HG03196 (cell line): ENCODE measurements around the gene SNRK.

ENCODE experiments used
- ATAC-seq: cut with Tn5 transposase; IDR thresholded peaks from one replicate; pipeline ENCODE4 v1.9.1; 2021; ENCODE audit not compliant: unreplicated experiment

SNRK gene

GRCh38 chr3:43268636-43269035 is 17.7 kb upstream of the SNRK start:
- no peak for ATAC-seq

DNA sequence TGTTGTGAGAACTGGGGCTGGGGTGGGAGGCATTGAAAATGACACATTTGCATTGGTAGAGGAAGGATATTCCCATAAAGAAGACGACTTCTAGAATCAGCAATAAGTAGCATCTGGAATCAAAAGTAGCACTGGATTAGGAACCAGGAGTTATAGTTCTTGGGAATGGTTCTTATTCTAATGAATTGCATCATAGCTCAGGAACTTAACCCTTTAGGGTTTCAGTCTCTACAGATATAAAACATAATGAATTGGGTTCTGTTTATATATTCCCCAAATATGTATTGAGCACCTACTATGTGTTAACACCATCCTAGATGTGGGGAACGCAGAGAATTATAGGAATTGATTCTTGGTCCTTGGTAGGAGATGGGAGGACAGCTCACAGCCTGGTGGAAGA is 16.3 kb upstream of the SNRK start:
- no peak for ATAC-seq

DNA sequence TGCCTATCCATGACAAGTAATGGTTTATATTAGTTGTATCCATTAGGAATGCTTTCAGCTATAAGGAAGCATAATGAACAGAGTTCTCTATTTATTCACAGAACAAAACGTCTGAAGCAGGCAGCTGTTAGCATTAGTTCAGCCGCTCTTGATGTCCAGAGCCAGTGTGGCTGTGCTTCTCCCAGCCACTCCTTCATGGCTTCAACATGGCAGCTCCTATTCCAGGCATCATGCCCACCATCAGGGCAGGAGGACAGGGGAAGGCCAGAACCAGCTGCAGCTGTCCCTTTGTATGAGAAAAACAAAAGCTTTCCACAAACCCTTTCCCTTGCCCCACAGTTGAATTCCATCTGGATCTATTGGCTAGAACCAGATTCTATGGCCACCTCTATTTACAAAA is 12.9 kb upstream of the SNRK start:
- no peak for ATAC-seq

GRCh38 chr3:43279082-43279481 is 7.3 kb upstream of the SNRK start:
- no peak for ATAC-seq

DNA sequence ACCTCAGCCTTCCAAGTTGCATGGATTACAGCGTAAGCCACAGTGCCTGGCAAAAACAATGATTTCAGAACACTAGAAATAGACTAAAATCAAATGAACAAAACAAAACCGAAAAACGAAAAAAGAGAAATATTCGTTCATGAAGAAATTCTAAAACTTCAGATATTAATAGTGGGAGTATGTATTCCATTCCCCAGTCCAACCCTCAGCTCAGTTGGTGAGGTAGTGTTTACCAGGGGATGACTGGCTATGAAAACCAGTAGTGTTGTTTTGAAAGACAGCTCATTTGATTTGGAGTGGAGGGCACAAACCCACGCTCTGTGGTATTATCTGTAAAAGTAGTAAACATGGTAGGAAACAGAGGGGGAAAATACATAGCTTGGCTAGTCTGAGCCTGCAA is 6.8 kb upstream of the SNRK start:
- ATAC-seq: no peak

DNA sequence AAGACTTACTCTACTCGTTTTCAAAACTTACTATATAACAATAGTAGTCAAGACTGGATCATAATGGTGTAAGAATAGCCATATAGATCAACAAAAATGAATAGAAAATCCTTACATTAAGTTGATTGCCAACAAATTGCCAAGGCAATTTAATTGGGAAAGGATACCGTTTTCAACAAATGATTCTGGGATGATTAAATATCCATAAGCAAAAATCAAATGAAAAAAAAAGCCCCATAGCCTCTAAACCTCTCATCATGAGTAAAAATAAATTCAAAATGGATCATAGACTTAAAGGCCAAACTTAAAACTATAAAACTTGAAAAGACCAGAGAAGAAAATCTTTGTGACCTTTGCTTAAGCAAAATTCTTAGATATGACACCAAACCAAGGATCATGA is 5.3 kb upstream of the SNRK start:
- no peak for ATAC-seq

GRCh38 chr3:43284171-43284570 is 2.2 kb upstream of the SNRK start:
- no peak for ATAC-seq

- no peak for ATAC-seq
Measured at GRCh38 chr3:43285644-43286043, 696 bp upstream of the SNRK start.

DNA sequence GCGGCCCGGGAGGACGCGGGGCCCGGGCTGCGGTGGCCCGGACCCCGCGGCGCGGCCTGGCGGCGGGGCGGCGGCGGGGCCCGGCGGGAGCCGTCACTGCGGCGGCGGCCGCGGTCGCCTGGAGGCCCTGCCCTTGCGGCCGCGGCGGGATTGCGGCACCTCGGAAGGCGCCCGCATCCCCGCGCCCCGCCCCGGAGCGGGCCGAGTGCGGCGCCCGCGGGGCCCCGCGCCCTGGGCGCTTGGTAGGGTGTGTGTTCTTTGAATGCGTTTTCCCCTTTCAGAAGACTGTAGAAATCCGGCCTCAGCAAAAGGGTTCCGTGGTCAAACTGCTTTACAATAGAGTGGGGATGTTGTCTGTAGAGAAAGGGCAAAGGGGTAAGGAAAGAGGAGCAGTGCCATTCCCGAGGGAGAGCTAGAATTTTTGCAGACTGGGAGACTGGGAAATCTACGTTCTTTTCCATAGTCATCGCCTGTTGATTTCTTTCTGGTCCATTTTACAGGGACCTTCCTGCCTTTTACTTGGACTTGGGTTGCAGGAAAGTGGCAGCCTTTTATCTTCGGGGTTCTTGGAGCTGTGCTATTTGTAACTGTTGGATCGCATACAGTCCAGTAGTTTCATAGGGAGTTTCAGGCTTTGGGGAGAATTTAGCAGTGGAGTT is 630 bp downstream of the SNRK start:
- peak; percentile 18 for ATAC-seq

- ATAC-seq: no peak
Measured at GRCh38 chr3:43287500-43287873, 1.1 kb downstream of the SNRK start.

GRCh38 chr3:43288366-43288765 is 2.0 kb downstream of the SNRK start:
- ATAC-seq: peak; percentile 45

DNA sequence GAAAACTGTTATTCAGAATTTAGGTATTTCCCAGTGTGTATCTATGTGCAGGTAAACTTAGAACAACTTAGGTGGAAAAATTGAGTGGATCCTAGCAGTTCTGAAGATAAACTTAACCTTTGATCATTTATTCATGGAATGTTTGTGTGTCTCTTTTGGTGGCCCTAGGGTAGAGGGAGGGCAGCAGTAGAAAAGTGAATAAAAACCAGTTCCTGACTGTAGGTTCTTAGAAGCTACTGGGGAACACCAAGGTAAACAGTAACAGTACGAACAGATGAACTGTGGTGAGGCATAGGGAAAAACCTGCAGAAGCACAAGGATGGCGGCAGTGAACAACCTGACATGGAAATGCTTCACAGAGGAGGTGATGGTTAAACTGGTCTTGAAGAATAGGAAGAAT is 2.5 kb downstream of the SNRK start:
- ATAC-seq: no peak

GRCh38 chr3:43289401-43289800 is 3.1 kb downstream of the SNRK start:
- ATAC-seq: no peak

DNA sequence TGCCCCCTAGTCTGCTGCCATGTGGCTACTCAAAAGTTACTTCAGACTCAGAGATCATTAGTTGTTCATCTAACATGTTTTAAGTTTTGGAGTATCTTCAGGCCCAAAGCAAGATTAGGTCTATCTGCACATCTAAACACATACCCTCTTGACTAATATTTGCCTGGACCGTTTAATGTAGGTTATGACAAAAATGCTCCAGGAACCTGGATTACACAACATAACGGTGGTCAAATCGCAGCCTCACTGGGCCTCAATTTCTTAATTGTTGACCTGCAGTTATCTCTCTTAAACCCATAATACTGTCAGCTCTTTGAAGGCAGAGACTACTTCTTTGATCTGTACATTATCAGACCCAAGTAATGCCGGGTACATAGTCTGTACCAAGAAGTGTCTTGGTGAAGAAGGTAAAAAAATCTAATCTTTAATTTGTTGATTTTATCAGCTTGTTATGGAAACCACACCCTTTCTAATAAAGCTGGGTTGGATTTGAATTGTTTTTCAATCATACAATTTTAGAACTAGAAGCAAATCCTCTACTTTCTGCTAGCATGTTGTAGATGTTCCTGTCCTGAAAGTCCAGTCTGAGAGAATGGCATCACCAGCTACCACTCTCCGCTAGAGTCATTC is 3.6 kb downstream of the SNRK start:
- no peak for ATAC-seq

DNA sequence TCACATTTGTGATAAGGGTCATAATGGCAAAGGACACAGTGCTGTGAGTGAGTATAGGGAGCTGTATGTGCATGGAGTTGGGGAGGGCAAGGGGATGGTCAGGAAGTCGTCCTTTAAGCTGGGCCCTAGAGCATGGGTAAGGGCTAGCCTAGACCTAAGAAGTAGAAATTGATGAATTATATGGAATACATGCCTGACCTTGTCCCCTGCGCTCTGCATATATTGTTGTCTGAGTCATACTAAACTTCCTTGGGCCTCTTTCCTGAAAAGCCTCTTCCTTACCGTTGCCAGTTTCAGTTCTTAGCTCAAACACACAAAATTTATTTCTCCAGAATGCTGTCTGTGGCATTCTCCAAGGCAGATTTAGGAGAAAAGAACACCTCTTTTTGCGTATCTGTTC is 4.6 kb downstream of the SNRK start:
- no peak for ATAC-seq

DNA sequence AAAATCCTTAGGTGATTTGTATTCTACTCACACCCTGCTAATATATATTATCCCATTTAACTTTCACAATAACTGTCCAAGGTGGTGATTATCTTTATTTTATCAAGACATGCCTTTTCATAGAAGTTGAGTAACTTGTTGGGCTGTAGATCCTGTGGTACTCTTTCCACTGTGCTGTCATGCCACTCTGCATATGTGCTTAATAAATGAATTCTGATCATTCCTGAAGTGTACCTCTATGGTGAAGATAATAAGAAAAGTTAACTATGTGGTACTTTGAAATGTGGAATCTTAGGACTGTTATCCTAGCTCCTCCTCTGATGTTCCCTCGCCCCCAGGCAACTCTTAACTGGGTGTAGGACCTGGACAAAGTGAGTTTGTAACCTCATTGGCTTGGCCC is 5.2 kb downstream of the SNRK start:
- ATAC-seq: no peak

GRCh38 chr3:43294975-43295374 is 8.6 kb downstream of the SNRK start:
- ATAC-seq: no peak

- ATAC-seq: peak; percentile 73
Measured at GRCh38 chr3:43296565-43296964, 10.2 kb downstream of the SNRK start.

DNA sequence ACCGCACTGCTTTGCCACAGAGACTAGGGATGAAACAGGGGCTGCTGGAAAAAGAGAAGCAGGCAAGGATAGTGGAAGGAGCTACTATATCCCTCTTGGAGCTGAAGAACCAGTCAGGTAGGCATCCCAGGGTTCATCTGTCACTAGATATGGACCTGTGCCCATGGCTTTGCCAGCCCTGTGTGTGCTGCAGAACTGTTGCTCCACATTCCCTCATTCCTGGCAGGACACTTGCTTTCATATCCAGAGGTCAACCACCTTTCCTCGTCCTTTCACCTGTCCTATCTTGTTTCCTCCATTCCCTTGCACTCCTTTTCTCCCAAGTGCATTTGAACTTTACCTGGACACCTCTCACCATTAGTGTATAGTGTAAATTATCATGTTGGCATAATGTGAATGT is 12.0 kb downstream of the SNRK start:
- no peak for ATAC-seq

- ATAC-seq: no peak
Measured at GRCh38 chr3:43298761-43299160, 12.4 kb downstream of the SNRK start.

DNA sequence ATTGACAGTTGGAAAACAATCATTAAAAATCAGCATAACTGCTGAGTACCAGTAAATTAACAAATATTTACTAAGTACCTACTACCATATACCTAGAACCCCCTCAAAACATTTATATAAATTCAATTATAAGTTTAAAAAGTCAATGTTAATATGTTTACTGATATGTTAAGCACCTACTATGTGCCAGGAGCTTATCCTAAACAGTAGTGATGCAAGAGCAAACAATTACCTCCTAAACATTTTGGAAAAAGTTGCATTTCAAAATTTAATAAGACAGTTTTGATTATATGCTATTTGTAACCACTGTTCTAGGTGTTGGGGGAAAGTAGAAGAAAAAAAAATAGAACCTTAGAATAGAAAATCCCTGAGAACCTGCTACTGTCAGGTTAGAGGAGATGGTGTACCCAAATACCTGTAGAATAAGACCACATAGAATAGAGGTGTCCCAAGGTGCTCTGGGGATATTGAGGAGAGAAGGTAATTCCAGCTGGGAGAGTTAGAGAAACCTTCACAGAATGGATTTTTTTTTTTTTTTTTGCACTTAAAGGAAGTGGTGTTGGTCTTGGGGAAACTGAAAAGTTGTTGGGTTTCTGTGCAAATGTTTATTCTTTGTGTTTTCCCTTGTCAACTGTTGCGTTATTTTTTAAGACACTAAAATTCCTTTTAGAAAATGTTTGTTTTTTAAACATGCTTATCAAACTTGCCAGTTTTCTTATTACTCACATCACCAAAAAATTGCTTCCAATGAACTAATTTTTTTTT is 16.0 kb downstream of the SNRK start:
- ATAC-seq: no peak

GRCh38 chr3:43304126-43304525 is 17.8 kb downstream of the SNRK start:
- ATAC-seq: no peak
